PFSK-1 (cell line): ENCODE data around the gene SRPK2.

ENCODE experiments used
- POLR2AphosphoS5 ChIP-seq: IDR thresholded peaks from 2 replicates; pipeline ENCODE4 v1.6.1; 2012; ENCODE audit warnings: low read depth, mild to moderate bottlenecking, control low read depth, low read length, moderate library complexity
- REST ChIP-seq, 2 experiments: IDR thresholded peaks; 2 replicates each; pipeline versions ENCODE4 v1.6.1 to v1.8.0; 2011 to 2012; ENCODE audit warnings: low read depth in 2 of 2, low read length in 2 of 2, control low read depth in 1 of 2, inconsistent platforms in 1 of 2, mild to moderate bottlenecking in 1 of 2, moderate library complexity in 1 of 2; ENCODE audit not compliant: insufficient read depth in 1 of 2
- SIN3A ChIP-seq: IDR thresholded peaks from 2 replicates; pipeline ENCODE4 v1.6.1; 2012; ENCODE audit warnings: mild to moderate bottlenecking, low read length, moderate library complexity, borderline replicate concordance; ENCODE audit not compliant: insufficient read depth
- TAF1 ChIP-seq: IDR thresholded peaks from 2 replicates; pipeline ENCODE4 v1.6.1; 2012; ENCODE audit warnings: low read length, control low read depth, borderline replicate concordance; ENCODE audit not compliant: insufficient read depth

DNA sequence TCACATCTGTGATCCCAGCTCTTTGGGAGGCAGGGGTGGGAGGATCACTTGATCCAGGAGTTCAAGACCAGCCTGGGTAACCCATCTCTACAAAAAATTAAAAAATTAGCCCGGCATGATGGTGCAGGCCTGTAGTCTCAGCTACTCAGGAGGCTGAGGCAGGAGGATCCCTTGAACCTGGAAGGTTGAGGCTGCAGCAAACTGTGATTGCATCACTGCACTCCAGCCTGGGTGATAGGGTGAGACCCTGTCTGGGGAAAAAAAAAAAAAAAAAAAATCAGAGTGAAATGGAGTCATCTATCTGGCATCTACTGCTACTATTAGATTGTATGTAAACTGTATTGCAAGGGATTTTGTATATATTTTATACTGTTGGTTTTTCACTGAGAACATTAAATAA, 315.6 kb downstream of the SRPK2 start:
- TF ChIP-seq TAF1, result no peak
- no peak for TF ChIP-seq POLR2AphosphoS5
- TF ChIP-seq REST (IDR thresholded peaks at IDR 0.05; ENCODE audit: insufficient read depth in 1 of 2, low read depth in 2 of 2, low read length in 2 of 2), result no peak
- no peak for TF ChIP-seq SIN3A
